Nucleus accumbens (tissue), 56 donors: ENCODE measurements around the gene ZNF793.

Experiments used
- DNase-seq, 56 donors: peaks; one replicate each; lab custom pipeline; 2025; lab: John Stamatoyannopoulos, UW

Gene ZNF793

GRCh38 chr19:37506387-37507166 lies at the start of gene ZNF793:
Gene ZNF793, plus strand, starts transcription at chr19:37506939. Its CDS starts 16,501 bp downstream, at chr19:37523440.
- peak in 54 of 56 donors; percentile 32 to 95 (median 80) for DNase-seq

- no peak for DNase-seq
Measured at GRCh38 chr19:37466277-37466797, 40.4 kb upstream of the ZNF793 start.

GRCh38 chr19:37466798-37467607 lies 39.7 kb upstream of the ZNF793 start, which contains the start of gene ZNF569:
Gene ZNF569, minus strand, starts transcription at chr19:37467444. Its CDS starts 22,523 bp downstream, at chr19:37444921.
- DNase-seq: peak; percentile 55 to 97 (median 88)

- peak in 3 of 56 donors; percentile 22 to 37 (median 37) for DNase-seq
Measured at GRCh38 chr19:37467608-37468090, 39.1 kb upstream of the ZNF793 start.

- DNase-seq: peak; percentile 41 to 94 (median 86)
Measured at GRCh38 chr19:37468961-37469777, 37.6 kb upstream of the ZNF793 start, which contains the start of gene ZNF570. Gene ZNF570, plus strand, starts transcription at chr19:37469356. Its CDS starts 999 bp downstream, at chr19:37470355.

GRCh38 chr19:37470216-37470615 lies 36.5 kb upstream of the ZNF793 start:
- no peak for DNase-seq

- DNase-seq: no peak
Measured at GRCh38 chr19:37472165-37472564, 34.6 kb upstream of the ZNF793 start.

- DNase-seq: no peak
Measured at GRCh38 chr19:37484406-37485168, 22.2 kb upstream of the ZNF793 start.

- no peak for DNase-seq
Measured at GRCh38 chr19:37492213-37492612, 14.5 kb upstream of the ZNF793 start.

- DNase-seq: peak in 2 of 56 donors; percentile 16 to 26
Measured at GRCh38 chr19:37505958-37506386, 767 bp upstream of the ZNF793 start.

GRCh38 chr19:37507167-37507464 lies 377 bp downstream of the ZNF793 start:
- DNase-seq: no peak

- no peak for DNase-seq
Measured at GRCh38 chr19:37511186-37511585, 4.4 kb downstream of the ZNF793 start.

- DNase-seq: no peak
Measured at GRCh38 chr19:37511821-37512220, 5.1 kb downstream of the ZNF793 start.

GRCh38 chr19:37513397-37513796 lies 6.7 kb downstream of the ZNF793 start:
- no peak for DNase-seq

GRCh38 chr19:37519890-37520289 lies 13.2 kb downstream of the ZNF793 start:
- DNase-seq: peak in 3 of 56 donors; percentile 1 to 5 (median 1)

GRCh38 chr19:37537391-37537947 lies 30.7 kb downstream of the ZNF793 start:
- DNase-seq: no peak

- DNase-seq: peak in 27 of 56 donors; percentile 1 to 72 (median 27)
Measured at GRCh38 chr19:37551129-37551993, 44.6 kb downstream of the ZNF793 start.

GRCh38 chr19:37563518-37563917 lies 56.8 kb downstream of the ZNF793 start:
- no peak for DNase-seq
